ENCODE measurements around the gene ENPP1. TPM values are rescaled to one million over a fixed set of nuclear protein-coding genes. Genes with fewer than 3 reads are reported as not detected.

Gene ENPP1
- total RNA-seq (under 1 TPM; 0.08 TPM), total RNA-seq (0 to 4.5 (median 0.63) reads per million in 172 experiments)
- polyA plus RNA-seq (2013, experiment 1 of 2) = 0.28 TPM
- 0.49 TPM for polyA plus RNA-seq (2013, experiment 2 of 2)

DNA sequence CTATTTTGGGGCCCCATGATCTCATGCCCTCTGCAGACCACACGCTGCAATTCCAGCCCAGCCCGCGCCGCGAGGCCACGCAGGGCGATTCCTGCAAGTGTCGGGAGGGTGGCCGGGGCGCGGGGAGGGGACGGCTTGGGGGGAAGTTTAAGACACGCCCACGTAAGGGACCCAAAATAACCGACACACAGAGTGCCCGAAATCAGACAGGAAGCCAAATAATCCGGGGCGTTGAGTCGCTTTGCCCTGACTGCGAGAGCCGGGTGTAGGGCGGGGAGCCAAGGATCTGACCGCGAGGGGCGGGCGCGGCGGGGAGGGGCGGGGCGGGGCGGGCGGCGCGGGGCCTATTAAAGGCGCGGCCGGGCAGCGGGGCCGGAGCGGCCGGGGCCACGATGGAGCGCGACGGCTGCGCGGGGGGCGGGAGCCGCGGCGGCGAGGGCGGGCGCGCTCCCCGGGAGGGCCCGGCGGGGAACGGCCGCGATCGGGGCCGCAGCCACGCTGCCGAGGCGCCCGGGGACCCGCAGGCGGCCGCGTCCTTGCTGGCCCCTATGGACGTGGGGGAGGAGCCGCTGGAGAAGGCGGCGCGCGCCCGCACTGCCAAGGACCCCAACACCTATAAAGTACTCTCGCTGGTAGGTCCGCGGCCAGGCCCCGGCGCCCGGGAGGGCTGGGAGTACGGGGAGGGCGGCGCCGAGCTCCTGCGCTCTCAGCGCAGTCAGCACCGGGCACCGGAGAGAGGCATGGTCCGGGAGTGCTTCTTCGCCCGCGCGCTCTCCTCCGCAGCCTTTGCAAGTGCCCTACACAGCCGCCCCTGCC, at the start of gene ENPP1:
TSS of gene ENPP1 (plus strand) at position 377 of the 816 bp plus-strand sequence. CDS start at position 393, 16 bp downstream.
- peak; percentile 70 for ATAC-seq (ENCODE audit: poor library complexity)
- peaks cover 23% of the 10 kb centered on the region for H3K4me1 Mint-ChIP-seq (ENCODE audit: low read depth)
- H3K36me3 Mint-ChIP-seq (ENCODE audit: low read depth) = no peaks in the 10 kb centered on the region
- Histone ChIP-seq H3K9me3 (ENCODE audit: control insufficient read depth in 1 of 2, insufficient read depth in 1 of 2, low read length in 2 of 2) (peaks cover 0 to 3% of the 10 kb centered on the region in 2 experiments), H3K27ac (ENCODE audit: low read depth in 1 of 2, low read length in 2 of 2) (no peak within 1 kb of the TSS), H3K4me3 (ENCODE audit: low read length) (peak within 1 kb of the TSS; percentile 54), H3K27me3 (ENCODE audit: control insufficient read depth in 1 of 2, insufficient read depth in 2 of 2, low read length in 2 of 2) (peaks cover 15 to 26% of the 10 kb centered on the region in 2 experiments), H3K36me3 (ENCODE audit: insufficient read depth, low read length) (no peaks in the 10 kb centered on the region), H3K4me1 (ENCODE audit: insufficient read depth, low read length) (peaks cover 18% of the 10 kb centered on the region)
- intact Hi-C loops (cut with DNase I, micrococcal nuclease) = no loop called here
- H3K27me3 Mint-ChIP-seq = peaks cover 44% of the 10 kb centered on the region
- POLR2A ChIA-PET = no interaction called here
- CTCF ChIA-PET = no interaction called here
- H3K4me3 Mint-ChIP-seq = peak within 1 kb of the TSS; percentile 86
- peak; percentile 4 to 73 (median 23) for DNase-seq
- no peaks in the 10 kb centered on the region for H3K9me3 Mint-ChIP-seq
- H3K27ac Mint-ChIP-seq = no peak within 1 kb of the TSS
- TF ChIP-seq, protein P1, sequence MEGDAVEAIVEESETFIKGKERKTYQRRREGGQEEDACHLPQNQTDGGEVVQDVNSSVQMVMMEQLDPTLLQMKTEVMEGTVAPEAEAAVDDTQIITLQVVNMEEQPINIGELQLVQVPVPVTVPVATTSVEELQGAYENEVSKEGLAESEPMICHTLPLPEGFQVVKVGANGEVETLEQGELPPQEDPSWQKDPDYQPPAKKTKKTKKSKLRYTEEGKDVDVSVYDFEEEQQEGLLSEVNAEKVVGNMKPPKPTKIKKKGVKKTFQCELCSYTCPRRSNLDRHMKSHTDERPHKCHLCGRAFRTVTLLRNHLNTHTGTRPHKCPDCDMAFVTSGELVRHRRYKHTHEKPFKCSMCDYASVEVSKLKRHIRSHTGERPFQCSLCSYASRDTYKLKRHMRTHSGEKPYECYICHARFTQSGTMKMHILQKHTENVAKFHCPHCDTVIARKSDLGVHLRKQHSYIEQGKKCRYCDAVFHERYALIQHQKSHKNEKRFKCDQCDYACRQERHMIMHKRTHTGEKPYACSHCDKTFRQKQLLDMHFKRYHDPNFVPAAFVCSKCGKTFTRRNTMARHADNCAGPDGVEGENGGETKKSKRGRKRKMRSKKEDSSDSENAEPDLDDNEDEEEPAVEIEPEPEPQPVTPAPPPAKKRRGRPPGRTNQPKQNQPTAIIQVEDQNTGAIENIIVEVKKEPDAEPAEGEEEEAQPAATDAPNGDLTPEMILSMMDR (IDR thresholded peaks at IDR 0.05) = no peak

DNA sequence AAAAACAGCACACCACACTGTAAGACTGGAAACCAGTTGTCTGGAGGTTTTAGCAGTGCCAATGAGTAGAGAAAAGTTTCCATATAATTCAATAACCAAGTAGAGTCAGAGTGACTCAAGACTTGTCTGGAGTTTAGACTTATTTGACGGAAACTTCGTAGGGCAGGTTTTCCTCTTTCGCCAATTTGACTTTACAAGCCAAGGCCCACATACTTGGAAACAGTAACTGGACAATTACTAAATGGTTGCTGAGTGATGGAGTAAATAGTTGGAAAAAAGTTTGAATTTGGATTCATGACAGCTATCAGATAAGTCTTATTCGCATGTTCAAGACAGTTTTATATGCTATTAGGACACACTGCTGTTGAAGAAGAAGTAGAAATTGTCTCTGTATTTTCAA, 48.9 kb upstream of the ENPP1 start:
- ChIA-PET POLR2A (no interaction called here), CTCF (no interaction called here)
- no peak overlapping the region for H3K27ac Mint-ChIP-seq
- ATAC-seq (ENCODE audit: poor library complexity) = no peak
- intact Hi-C loops (cut with DNase I, micrococcal nuclease) = no loop called here
- no peak overlapping the region for H3K4me3 Mint-ChIP-seq
- Histone ChIP-seq H3K36me3 (ENCODE audit: insufficient read depth, low read length) (no peaks in the 10 kb centered on the region), H3K27me3 (ENCODE audit: control insufficient read depth in 1 of 2, insufficient read depth in 2 of 2, low read length in 2 of 2) (peaks cover 0 to 5% of the 10 kb centered on the region in 2 experiments), H3K27ac (ENCODE audit: low read depth in 1 of 2, low read length in 2 of 2) (no peak overlapping the region), H3K4me1 (ENCODE audit: insufficient read depth, low read length) (no peaks in the 10 kb centered on the region), H3K4me3 (ENCODE audit: low read length) (no peak overlapping the region), H3K9me3 (ENCODE audit: control insufficient read depth in 1 of 2, insufficient read depth in 1 of 2, low read length in 2 of 2) (no peaks in the 10 kb centered on the region)
- H3K36me3 Mint-ChIP-seq (ENCODE audit: low read depth) = no peaks in the 10 kb centered on the region
- no peaks in the 10 kb centered on the region for H3K9me3 Mint-ChIP-seq
- peaks cover 33% of the 10 kb centered on the region for H3K27me3 Mint-ChIP-seq
- TF ChIP-seq, protein P1 (IDR thresholded peaks at IDR 0.05) = no peak
- H3K4me1 Mint-ChIP-seq (ENCODE audit: low read depth) = no peaks in the 10 kb centered on the region
- no peak for DNase-seq

DNA sequence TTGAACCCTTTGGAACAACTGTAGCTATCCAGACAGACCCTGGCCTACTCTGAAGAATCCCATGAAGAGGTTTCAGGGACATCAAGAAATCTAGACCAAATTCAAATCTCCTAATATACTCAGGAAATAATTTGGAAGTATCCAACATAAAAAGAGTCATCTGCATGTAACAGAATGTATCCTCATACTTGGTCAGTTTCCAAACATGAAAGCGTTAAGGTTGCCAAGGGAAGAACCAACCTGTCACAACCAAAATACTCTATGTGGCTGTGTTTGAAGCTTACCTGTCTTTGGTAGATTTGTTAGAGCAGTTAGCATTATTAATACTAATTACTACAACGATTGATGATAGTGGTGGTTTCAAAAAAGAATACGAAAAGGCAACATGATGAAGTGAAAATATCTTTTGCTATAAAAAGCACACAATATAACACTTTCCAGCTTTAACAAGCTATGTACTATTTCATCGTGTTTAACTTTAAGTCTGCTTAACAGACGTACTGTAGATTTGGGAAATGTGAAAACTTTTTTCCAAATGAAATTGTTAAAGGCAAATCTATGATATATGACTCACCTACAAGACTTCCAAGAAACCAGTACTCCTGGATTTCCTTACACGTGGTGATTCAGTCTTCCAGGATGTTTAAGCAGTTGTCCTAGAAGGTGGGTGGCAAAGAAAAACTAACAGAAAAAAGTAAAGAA, 46.6 kb upstream of the ENPP1 start:
- peaks cover 24% of the 10 kb centered on the region for H3K27me3 Mint-ChIP-seq
- Histone ChIP-seq H3K4me3 (ENCODE audit: low read length) (no peak overlapping the region), H3K36me3 (ENCODE audit: insufficient read depth, low read length) (no peaks in the 10 kb centered on the region), H3K4me1 (ENCODE audit: insufficient read depth, low read length) (no peaks in the 10 kb centered on the region), H3K27me3 (ENCODE audit: control insufficient read depth in 1 of 2, insufficient read depth in 2 of 2, low read length in 2 of 2) (peaks cover 0 to 5% of the 10 kb centered on the region in 2 experiments), H3K9me3 (ENCODE audit: control insufficient read depth in 1 of 2, insufficient read depth in 1 of 2, low read length in 2 of 2) (no peaks in the 10 kb centered on the region), H3K27ac (ENCODE audit: low read depth in 1 of 2, low read length in 2 of 2) (no peak overlapping the region)
- intact Hi-C loops (cut with DNase I, micrococcal nuclease) = no loop called here
- no peaks in the 10 kb centered on the region for H3K4me1 Mint-ChIP-seq (ENCODE audit: low read depth)
- no peaks in the 10 kb centered on the region for H3K9me3 Mint-ChIP-seq
- H3K27ac Mint-ChIP-seq = no peak overlapping the region
- ChIA-PET POLR2A (no interaction called here), CTCF (no interaction called here)
- TF ChIP-seq, protein P1 (IDR thresholded peaks at IDR 0.05) = no peak
- no peak overlapping the region for H3K4me3 Mint-ChIP-seq
- DNase-seq = no peak
- no peak for ATAC-seq (ENCODE audit: poor library complexity)
- no peaks in the 10 kb centered on the region for H3K36me3 Mint-ChIP-seq (ENCODE audit: low read depth)

Data from CD4-positive, alpha-beta T cell (primary cell).